Karpas-422 (cell line): ENCODE results near the gene GIMAP6. TPM values are rescaled to one million over a fixed set of nuclear protein-coding genes. Genes with fewer than 3 reads are reported as not detected.

Source experiments
- DNase-seq: peaks from one replicate; pipeline ENCODE4 v3.0.0-alpha.2; 2015
- H2AFZ ChIP-seq: fragments of 200-600 bp; sonication (generic); 2 replicates; pipeline ENCODE4 v1.6.1; 2014; ENCODE audit warnings: antibody characterized with exemption, low read length, mixed read lengths
- H3K27ac ChIP-seq: fragments of 200-600 bp; sonication (generic); 2 replicates; pipeline ENCODE4 v1.5.1; 2014; ENCODE audit warnings: mild to moderate bottlenecking, low read length, moderate library complexity
- H3K27me3 ChIP-seq: fragments of 200-600 bp; sonication (generic); 2 replicates; pipeline ENCODE4 v1.6.1; 2014; ENCODE audit warnings: low read length, mixed read lengths
- H3K36me3 ChIP-seq: fragments of 200-600 bp; sonication (generic); 2 replicates; pipeline ENCODE4 v1.6.1; 2014; ENCODE audit warnings: low read length, mixed read lengths; ENCODE audit not compliant: insufficient read depth
- H3K4me1 ChIP-seq: fragments of 200-600 bp; sonication (generic); 2 replicates; pipeline ENCODE4 v1.6.1; 2014; ENCODE audit warnings: mild to moderate bottlenecking, low read length, mixed read lengths
- H3K4me2 ChIP-seq: fragments of 200-600 bp; sonication (generic); 2 replicates; pipeline ENCODE4 v1.6.1; 2014; ENCODE audit warnings: low read length, low read depth, mild to moderate bottlenecking; ENCODE audit not compliant: poor library complexity, severe bottlenecking
- H3K4me3 ChIP-seq: fragments of 200-600 bp; sonication (generic); 2 replicates; pipeline ENCODE4 v1.5.1; 2014; ENCODE audit warnings: mild to moderate bottlenecking, antibody characterized with exemption, low read length, mixed read lengths
- H3K79me2 ChIP-seq: fragments of 200-600 bp; sonication (generic); 2 replicates; pipeline ENCODE4 v1.6.1; 2014; ENCODE audit warnings: mild to moderate bottlenecking, low read length, mixed read lengths
- H3K9ac ChIP-seq: fragments of 200-600 bp; sonication (generic); 2 replicates; pipeline ENCODE4 v1.6.0; 2014; ENCODE audit warnings: low read length
- H3K9me2 ChIP-seq: fragments of 200-600 bp; sonication (generic), shearing (Covaris generic); replicated peaks from 2 replicates; pipeline ENCODE4 v1.6.0; 2014; ENCODE audit warnings: mild to moderate bottlenecking, low read length, moderate library complexity; ENCODE audit not compliant: insufficient read depth
- H3K9me3 ChIP-seq: fragments of 300-700, 200-600 bp; sonication (generic); 2 replicates; pipeline ENCODE4 v1.6.1; 2014; ENCODE audit warnings: low read length, mixed read lengths
- H4K20me1 ChIP-seq: fragments of 200-600 bp; sonication (generic); 2 replicates; pipeline ENCODE4 v1.6.1; 2014; ENCODE audit warnings: mild to moderate bottlenecking, antibody characterized with exemption, low read length, low read depth; ENCODE audit not compliant: insufficient read depth
- total RNA-seq: library from RNA; depleted of rRNA; stranded (reverse); fragments of >200 nt; shearing (Covaris generic); gene quantifications from 2 replicates; pipeline ENCODE4 v1.2.3, GENCODE V29; 2014; ENCODE audit warnings: low replicate concordance

The GIMAP6 gene
- total RNA-seq, 1 experiment from 2014 or later = not detected

GRCh38 chr7:150656047-150656446 is 23.9 kb upstream of the GIMAP6 start:
- no peaks in the 10 kb centered on the region for H3K36me3 ChIP-seq
- H3K9ac ChIP-seq = no peak overlapping the region
- H3K27me3 ChIP-seq = no peaks in the 10 kb centered on the region
- H3K27ac ChIP-seq = no peak overlapping the region
- no peaks in the 10 kb centered on the region for H3K79me2 ChIP-seq
- H3K4me3 ChIP-seq = no peak overlapping the region
- no peaks in the 10 kb centered on the region for H3K9me2 ChIP-seq
- no peak overlapping the region for H3K4me2 ChIP-seq
- no peaks in the 10 kb centered on the region for H3K4me1 ChIP-seq
- no peaks in the 10 kb centered on the region for H3K9me3 ChIP-seq
- DNase-seq = no peak
- no peak overlapping the region for H2AFZ ChIP-seq
- no peaks in the 10 kb centered on the region for H4K20me1 ChIP-seq

- no peaks in the 10 kb centered on the region for H3K4me1 ChIP-seq
- no peaks in the 10 kb centered on the region for H4K20me1 ChIP-seq
- H3K36me3 ChIP-seq = no peaks in the 10 kb centered on the region
- H3K79me2 ChIP-seq = no peaks in the 10 kb centered on the region
- H3K9me2 ChIP-seq = no peaks in the 10 kb centered on the region
- H3K27me3 ChIP-seq = no peaks in the 10 kb centered on the region
- no peak overlapping the region for H2AFZ ChIP-seq
- DNase-seq = no peak
- no peak overlapping the region for H3K4me2 ChIP-seq
- H3K4me3 ChIP-seq = no peak overlapping the region
- no peaks in the 10 kb centered on the region for H3K9me3 ChIP-seq
- no peak overlapping the region for H3K9ac ChIP-seq
- no peak overlapping the region for H3K27ac ChIP-seq
Measured at GRCh38 chr7:150654692-150655091, 22.5 kb upstream of the GIMAP6 start.

- Histone ChIP-seq H3K4me2 (no peak overlapping the region), H4K20me1 (no peaks in the 10 kb centered on the region), H3K9me3 (no peaks in the 10 kb centered on the region), H3K27me3 (no peaks in the 10 kb centered on the region), H3K27ac (no peak overlapping the region), H2AFZ (no peak overlapping the region), H3K36me3 (no peaks in the 10 kb centered on the region), H3K9me2 (no peaks in the 10 kb centered on the region), H3K4me1 (no peaks in the 10 kb centered on the region), H3K9ac (no peak overlapping the region), H3K4me3 (no peak overlapping the region), H3K79me2 (no peaks in the 10 kb centered on the region)
- no peak for DNase-seq
Measured at GRCh38 chr7:150649080-150649385, 16.8 kb upstream of the GIMAP6 start.

- H3K9ac ChIP-seq = no peak overlapping the region
- no peaks in the 10 kb centered on the region for H3K27me3 ChIP-seq
- no peaks in the 10 kb centered on the region for H3K9me3 ChIP-seq
- H3K4me2 ChIP-seq = no peak overlapping the region
- H3K27ac ChIP-seq = no peak overlapping the region
- H2AFZ ChIP-seq = no peak overlapping the region
- no peaks in the 10 kb centered on the region for H3K9me2 ChIP-seq
- no peak for DNase-seq
- H3K36me3 ChIP-seq = no peaks in the 10 kb centered on the region
- H4K20me1 ChIP-seq = no peaks in the 10 kb centered on the region
- no peaks in the 10 kb centered on the region for H3K4me1 ChIP-seq
- H3K79me2 ChIP-seq = no peaks in the 10 kb centered on the region
- no peak overlapping the region for H3K4me3 ChIP-seq
Measured at GRCh38 chr7:150648353-150649079, 16.3 kb upstream of the GIMAP6 start.

- H3K36me3 ChIP-seq = no peaks in the 10 kb centered on the region
- H3K27ac ChIP-seq = no peak overlapping the region
- no peaks in the 10 kb centered on the region for H3K9me3 ChIP-seq
- H3K27me3 ChIP-seq = no peaks in the 10 kb centered on the region
- DNase-seq = no peak
- H3K4me2 ChIP-seq = no peak overlapping the region
- no peak overlapping the region for H3K4me3 ChIP-seq
- H2AFZ ChIP-seq = no peak overlapping the region
- H3K9ac ChIP-seq = no peak overlapping the region
- H4K20me1 ChIP-seq = no peaks in the 10 kb centered on the region
- no peaks in the 10 kb centered on the region for H3K79me2 ChIP-seq
- no peaks in the 10 kb centered on the region for H3K4me1 ChIP-seq
- H3K9me2 ChIP-seq = no peaks in the 10 kb centered on the region
Measured at GRCh38 chr7:150645259-150646020, 13.3 kb upstream of the GIMAP6 start.

- Histone ChIP-seq H3K4me2 (no peak overlapping the region), H3K9ac (no peak overlapping the region), H3K4me1 (no peaks in the 10 kb centered on the region), H2AFZ (no peak overlapping the region), H3K9me3 (no peaks in the 10 kb centered on the region), H3K4me3 (no peak overlapping the region), H4K20me1 (no peaks in the 10 kb centered on the region), H3K9me2 (no peaks in the 10 kb centered on the region), H3K27ac (no peak overlapping the region), H3K36me3 (no peaks in the 10 kb centered on the region), H3K79me2 (no peaks in the 10 kb centered on the region), H3K27me3 (no peaks in the 10 kb centered on the region)
- DNase-seq = no peak
Measured at GRCh38 chr7:150642926-150643325, 10.7 kb upstream of the GIMAP6 start.

GRCh38 chr7:150641854-150642253 is 9.7 kb upstream of the GIMAP6 start:
- Histone ChIP-seq H3K9me3 (no peaks in the 10 kb centered on the region), H3K9me2 (no peaks in the 10 kb centered on the region), H4K20me1 (no peaks in the 10 kb centered on the region), H3K36me3 (no peaks in the 10 kb centered on the region), H3K4me3 (no peak overlapping the region), H2AFZ (no peak overlapping the region), H3K4me2 (no peak overlapping the region), H3K4me1 (no peaks in the 10 kb centered on the region), H3K27ac (no peak overlapping the region), H3K27me3 (no peaks in the 10 kb centered on the region), H3K9ac (no peak overlapping the region), H3K79me2 (no peaks in the 10 kb centered on the region)
- DNase-seq = no peak

GRCh38 chr7:150633926-150634325 is 1.7 kb upstream of the GIMAP6 start:
- Histone ChIP-seq H3K27ac (no peak overlapping the region), H3K4me1 (no peaks in the 10 kb centered on the region), H4K20me1 (no peaks in the 10 kb centered on the region), H3K27me3 (no peaks in the 10 kb centered on the region), H3K79me2 (no peaks in the 10 kb centered on the region), H3K9me3 (no peaks in the 10 kb centered on the region), H3K9me2 (no peaks in the 10 kb centered on the region), H2AFZ (no peak overlapping the region), H3K36me3 (no peaks in the 10 kb centered on the region), H3K9ac (no peak overlapping the region), H3K4me3 (no peak overlapping the region), H3K4me2 (no peak overlapping the region)
- DNase-seq = no peak
